ENCODE data around the gene TFPI.
"Not testable (repeated sequence)": the region's sequence is repeated elsewhere in the genome, so short reads cannot be mapped to it uniquely, and the experiment has no call there.

Gene TFPI

DNA sequence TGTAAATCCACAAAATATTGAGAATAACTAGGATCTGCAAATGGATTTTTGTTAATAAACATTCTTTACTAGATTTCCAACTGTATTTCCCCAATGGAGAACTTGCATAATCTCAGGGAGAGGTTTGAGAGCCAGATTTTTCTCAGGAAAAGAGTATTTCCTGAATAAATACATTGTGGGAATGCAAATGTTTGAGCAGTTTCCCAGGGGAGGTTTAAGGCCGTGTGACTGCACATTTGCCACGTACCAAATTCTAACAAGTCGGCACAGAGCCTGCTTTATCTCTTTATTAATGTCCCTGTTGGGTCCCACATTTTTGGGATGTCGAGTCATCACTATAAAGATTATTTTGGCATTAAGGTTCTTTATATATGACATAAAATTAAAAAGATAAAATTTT lies 27.0 kb downstream of the TFPI start:
- no peak for DNase-seq

DNA sequence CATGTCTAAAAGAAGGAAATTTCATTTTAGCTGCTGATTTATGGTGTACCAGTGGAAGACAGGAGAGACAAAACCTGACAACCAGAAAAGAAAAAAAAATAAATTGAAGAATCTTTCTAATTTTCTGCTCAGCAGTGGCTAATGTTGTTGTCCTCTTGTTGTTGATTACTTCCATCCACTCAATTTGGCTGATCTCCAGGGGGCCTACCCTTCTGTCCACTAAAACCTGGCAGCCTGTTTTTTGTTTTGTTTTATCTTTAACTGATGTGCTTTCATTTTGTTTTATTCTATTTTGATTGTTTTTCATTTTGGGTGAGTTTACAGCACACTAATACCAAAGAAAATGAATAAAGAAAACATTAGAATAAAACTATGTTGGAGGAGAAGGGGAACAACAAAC lies 27.4 kb downstream of the TFPI start:
- no peak for DNase-seq

DNA sequence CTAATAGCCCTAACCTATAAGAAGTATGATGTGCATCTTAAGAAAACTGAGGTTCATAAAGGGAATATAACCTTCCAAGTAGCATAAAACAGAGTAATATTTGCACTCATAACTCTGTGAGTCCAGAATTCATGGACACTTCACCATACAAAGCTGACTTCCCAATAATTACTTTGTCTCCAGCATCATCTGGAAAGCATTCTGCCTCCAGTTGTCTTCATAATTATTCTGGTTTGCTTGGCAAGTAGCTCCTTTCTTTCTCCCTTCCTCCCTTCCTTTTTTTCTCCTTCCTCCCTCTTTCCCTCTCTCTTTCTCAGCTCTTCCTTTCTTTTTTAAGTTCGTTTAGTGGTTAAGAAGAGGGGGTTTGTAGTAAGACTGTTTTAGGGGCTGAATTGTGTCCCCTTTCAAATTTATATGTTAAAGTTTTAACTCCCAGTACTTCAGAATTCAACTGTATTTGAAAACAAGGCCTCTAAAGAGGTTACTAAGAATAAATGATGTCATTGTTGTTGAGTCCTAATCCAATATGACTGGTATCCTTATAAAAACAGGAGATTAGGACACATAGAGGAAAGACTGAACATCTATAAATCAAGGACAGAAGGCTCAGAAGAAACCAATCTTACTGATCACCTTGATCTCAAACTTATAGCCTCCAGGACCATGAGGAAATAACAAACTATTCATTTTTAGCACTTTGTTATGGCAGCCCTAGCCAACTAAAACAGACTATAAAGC lies 28.9 kb downstream of the TFPI start:
- DNase-seq = no peak

DNA sequence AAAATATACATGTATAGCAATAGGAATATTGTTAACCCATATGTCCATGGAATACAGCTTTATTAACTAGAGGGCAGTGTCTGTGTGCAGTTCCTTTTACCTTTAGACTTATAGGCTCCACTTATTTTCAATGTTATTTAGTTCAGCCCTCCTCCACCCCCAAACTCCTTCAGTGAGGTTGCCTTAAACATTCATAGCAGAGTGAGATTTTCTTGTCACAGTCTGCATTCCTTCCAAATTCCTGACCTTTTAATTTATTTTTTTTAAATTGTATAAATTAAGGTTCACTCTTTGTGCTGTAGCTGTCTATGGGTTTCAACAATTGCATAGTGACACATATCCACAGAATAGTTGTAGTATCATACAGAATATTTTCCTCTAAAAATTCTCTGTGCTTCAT lies 30.9 kb downstream of the TFPI start:
- no peak for DNase-seq

- DNase-seq = no peak
Observed at GRCh38 chr2:187520121-187520624, 34.1 kb downstream of the TFPI start.

GRCh38 chr2:187519419-187520120 lies 34.7 kb downstream of the TFPI start:
- DNase-seq = no peak

- not testable (repeated sequence) for DNase-seq
Observed at GRCh38 chr2:187517750-187518361, 36.4 kb downstream of the TFPI start.

- not testable (repeated sequence) for DNase-seq
Observed at GRCh38 chr2:187516630-187517510, 37.4 kb downstream of the TFPI start.

GRCh38 chr2:187514930-187515329 lies 39.3 kb downstream of the TFPI start:
- DNase-seq = no peak

DNA sequence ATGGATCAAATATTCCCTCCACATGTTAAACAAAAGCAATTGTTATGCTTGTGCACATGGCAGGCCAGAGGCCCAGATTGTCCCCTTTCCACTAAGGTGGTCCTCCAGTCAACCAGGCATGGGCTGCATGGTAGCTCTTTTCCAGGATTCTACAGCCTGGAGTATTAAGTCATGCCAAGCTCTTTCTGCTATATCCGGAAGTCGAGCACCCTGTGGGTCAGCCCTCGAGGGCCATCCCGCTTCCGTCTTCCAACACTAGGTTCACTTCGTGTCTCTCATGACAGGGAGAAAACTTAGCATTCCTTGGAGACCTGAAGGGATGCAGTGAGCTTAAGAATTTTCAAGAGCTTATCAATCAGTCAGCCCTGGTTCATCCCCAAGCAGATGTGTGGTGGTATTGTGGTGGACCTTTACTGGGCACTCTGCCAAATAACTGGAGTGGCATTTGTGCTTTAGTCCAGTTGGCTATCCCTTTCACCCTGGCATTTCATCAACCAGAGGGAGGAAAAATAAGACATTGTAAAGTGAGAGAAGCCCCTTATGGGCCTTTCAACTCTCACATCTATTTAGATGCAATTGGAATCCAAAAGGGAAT lies 39.9 kb downstream of the TFPI start:
- DNase-seq = not testable (repeated sequence)

DNA sequence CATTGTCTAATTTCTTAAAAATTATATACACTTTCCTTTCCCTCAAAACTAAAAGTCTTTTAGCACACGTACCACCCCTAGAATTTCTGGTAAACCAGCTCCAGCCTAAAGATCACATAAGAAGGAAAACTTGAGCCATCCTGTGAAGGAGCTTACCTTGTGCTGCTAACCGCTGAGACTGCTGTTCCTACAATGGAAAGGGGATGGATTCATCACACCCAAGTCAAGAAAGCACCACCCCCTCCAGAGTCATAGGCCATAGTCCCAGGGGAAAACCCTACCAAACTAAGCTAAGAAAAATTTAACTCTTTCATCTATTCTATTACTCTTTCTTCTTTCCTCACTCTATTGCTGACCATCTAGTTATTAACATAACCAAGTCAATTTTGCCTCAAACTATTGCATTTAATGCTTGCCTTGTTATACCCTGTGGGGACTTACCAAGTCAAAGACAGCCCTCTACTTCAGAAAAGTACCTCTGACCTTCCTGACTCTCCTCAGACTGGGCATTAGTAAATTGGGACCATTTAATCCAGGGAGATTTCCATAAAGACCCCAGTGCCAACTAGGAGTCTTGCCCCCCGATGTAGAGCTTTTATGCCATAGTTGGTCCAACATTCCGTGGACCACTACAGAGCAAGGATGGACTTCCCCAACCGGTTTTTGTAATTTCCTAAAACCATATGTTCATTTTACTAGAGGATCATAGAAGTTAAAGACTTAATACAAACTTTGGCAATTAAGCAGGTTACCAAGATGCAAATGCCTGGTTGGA lies 40.6 kb downstream of the TFPI start:
- DNase-seq = not testable (repeated sequence)

GRCh38 chr2:187511356-187512315 lies 42.6 kb downstream of the TFPI start:
- DNase-seq = no peak

DNA sequence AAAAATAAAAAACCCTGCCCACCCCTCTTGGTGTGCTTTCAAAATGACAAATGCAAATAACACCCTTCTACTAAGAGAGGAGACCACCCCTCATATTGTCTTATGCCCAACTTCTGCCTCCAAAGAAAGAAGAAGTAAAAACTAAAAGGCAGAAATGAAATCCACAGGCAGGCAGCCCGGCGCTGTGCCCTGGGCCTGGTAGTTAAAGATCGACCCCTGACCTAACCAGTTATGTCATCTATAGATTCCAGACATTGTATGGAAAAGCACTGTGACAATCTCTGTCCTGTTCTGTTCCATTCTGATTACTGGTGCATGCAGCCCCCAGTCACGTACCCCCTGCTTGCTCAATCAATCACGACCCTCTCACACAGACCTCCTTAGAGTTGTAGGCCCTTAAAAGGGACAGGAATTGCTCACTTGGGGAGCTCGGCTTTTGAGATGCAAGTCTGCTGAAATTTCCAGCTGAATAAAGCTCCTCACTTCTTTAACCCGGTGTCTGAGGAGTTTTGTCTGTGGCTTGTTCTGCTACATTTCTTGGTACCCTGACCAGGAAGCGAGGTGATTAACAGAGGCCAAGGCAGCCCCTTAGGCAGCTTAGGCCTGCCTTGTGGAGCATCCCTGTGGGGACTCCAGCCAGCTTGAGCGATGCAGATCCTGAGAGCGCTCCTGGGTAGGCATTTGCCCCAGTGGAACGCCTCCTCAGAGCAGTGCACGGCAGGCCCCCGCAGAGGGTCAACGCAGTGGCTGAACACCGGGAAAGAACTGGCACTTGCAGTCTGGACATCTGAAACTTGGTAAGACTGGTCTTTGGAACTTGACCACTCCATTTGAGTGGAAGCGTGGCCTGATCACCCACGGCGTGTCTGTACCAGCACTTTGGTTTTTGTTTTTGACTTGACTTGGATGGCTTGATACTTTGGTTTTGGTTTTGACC lies 43.5 kb downstream of the TFPI start:
- DNase-seq = not testable (repeated sequence)

GRCh38 chr2:187509667-187510417 lies 44.4 kb downstream of the TFPI start:
- DNase-seq = no peak

DNA sequence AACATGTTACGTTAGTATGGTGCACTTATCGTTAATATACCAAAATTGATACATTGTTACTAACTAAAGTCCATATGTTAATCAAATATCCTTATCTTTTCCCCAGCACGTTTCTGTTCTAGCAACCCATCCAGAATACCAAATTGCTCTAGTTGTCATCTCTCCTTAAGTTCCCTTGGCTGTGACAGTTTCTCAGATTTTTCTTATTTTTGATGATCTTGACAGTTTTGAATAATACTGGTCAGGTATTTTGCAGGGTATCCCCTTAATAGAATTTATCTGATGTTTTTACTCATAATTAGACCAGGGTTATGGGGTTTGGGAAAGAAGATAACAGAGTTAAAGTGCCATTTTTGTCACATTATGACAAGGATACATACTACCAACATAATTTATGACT lies 47.8 kb downstream of the TFPI start:
- no peak for DNase-seq

DNA sequence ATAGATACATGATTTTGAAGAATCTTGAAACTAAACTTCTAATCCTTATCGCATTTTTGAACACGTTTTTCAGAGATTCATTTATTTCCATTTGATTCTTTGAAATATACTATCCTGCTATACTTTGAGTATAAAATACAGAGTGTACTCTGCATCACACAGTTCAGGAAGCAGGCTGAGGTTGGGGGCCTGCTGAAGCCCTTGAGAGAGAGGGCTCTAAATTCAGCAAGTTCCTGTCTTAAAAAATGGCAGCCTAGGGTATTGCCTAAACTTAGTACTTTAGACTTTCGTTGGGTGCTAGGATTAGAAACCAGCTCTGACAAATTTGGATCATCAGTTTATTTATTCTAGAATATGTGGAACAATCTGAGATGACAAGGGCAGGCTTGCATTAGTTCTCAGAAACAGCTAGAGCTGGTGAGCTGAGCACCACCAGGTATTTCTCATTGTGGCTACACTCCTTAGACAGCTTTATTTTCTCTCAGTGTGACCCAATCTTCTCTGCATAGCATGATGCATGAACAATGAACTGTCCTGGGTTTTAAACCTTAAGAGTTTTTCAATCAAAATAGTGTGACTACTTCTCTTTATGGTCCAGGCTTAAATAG lies 49.1 kb downstream of the TFPI start:
- DNase-seq = no peak

DNA sequence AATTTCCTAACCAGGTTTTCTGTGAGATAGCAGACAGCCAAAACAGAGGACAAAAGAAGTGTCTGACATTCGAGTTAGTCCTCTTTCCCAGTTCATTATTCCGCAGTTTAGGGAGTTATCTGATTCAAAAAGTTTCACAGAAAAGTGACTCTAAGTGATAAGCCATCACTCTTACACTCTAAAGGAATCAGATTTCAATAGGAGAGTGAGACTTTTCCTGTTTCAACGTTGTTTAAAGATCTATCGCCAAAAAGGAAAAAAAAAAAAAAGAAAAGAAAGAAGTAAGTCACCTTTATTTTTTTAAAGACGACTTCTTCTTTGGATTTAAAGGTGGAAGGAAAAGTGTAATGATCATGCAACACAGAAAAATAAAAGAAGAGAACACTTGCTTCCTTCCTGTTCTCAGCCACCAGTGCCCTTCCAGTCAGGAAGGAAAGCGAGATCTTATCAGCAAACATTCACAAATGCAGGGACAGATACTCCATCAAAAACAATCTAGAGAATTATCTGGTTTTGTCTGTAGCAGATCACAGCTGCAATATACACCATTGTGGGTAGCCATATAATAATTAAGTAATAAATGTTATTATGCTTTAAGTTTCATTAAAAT lies 49.8 kb downstream of the TFPI start:
- no peak for DNase-seq

GRCh38 chr2:187503700-187504099 lies 50.5 kb downstream of the TFPI start:
- DNase-seq = no peak

All from NCI-H82 (cell line).